IMR-90 (cell line): Measurements from ENCODE around the gene KCNIP1. TPM values are rescaled to one million over a fixed set of nuclear protein-coding genes. Genes with fewer than 3 reads are reported as not detected.

Source experiments
- ATAC-seq: fragments of 200-7000 bp; cut with Tn5 transposase; 2 replicates; pipeline ENCODE4 v1.9.1; 2020; ENCODE audit warnings: low read depth, mild to moderate bottlenecking, moderate library complexity
- BruUV-seq: library from RNA; stranded (reverse); fragments of 400-500 nt; replicated peaks from 2 replicates; lab custom pipeline; 2021; lab: Mats Ljungman, UMichigan
- CTCF ChIA-PET: fragments of 300-600 bp; formaldehyde crosslinking; extraction: SDS; loops from one replicate; lab custom pipeline; 2021; ENCODE audit warnings: antibody characterized with exemption; lab: Yijun Ruan, JAX
- POLR2A ChIA-PET: fragments of 300-600 bp; sonication (Branson Sonifier 250); formaldehyde crosslinking; loops from one replicate; lab custom pipeline; 2022; ENCODE audit warnings: antibody characterized with exemption; ENCODE audit not compliant: unreplicated experiment; lab: Charles Lee
- DNase-seq: peaks from one replicate; pipeline ENCODE4 v3.0.0; 2013
- H2AFZ ChIP-seq: replicated peaks from 2 replicates; pipeline ENCODE3; 2013; ENCODE audit warnings: low read length, mild to moderate bottlenecking; ENCODE audit not compliant: poor library complexity
- H2AK5ac ChIP-seq: 2 replicates; pipeline ENCODE4 v1.6.1; 2013; ENCODE audit warnings: low read depth, low read length, inconsistent platforms
- H2AK9ac ChIP-seq: replicated peaks from 2 replicates; pipeline ENCODE3; 2013; ENCODE audit warnings: mild to moderate bottlenecking, low read depth, low read length, moderate library complexity; ENCODE audit not compliant: poor library complexity
- H2BK120ac ChIP-seq: 2 replicates; pipeline ENCODE4 v1.6.1; 2013; ENCODE audit warnings: low read depth, low read length, inconsistent platforms
- H2BK15ac ChIP-seq: 3 replicates; pipeline ENCODE4 v1.6.1; 2013; ENCODE audit warnings: low read depth, low read length, inconsistent platforms
- H2BK20ac ChIP-seq: 2 replicates; pipeline ENCODE4 v1.6.1; 2013; ENCODE audit warnings: low read depth, mild to moderate bottlenecking, inconsistent platforms, low read length, moderate library complexity
- H2BK5ac ChIP-seq: 2 replicates; pipeline ENCODE4 v1.6.1; 2013; ENCODE audit warnings: mild to moderate bottlenecking, low read depth, low read length, inconsistent platforms; ENCODE audit not compliant: poor library complexity, severe bottlenecking
- H3K14ac ChIP-seq: replicated peaks from 2 replicates; pipeline ENCODE4 v1.6.1; 2013; ENCODE audit warnings: low read depth, low read length, inconsistent platforms
- H3K18ac ChIP-seq: 2 replicates; pipeline ENCODE4 v1.6.1; 2013; ENCODE audit warnings: low read depth, low read length, control low read depth
- H3K23ac ChIP-seq: 2 replicates; pipeline ENCODE4 v1.6.1; 2013; ENCODE audit warnings: low read depth, low read length, inconsistent platforms
- H3K27ac ChIP-seq: 2 replicates; pipeline ENCODE4 v1.5.1; 2013; ENCODE audit warnings: mild to moderate bottlenecking, control low read depth, low read length; ENCODE audit not compliant: insufficient read depth
- H3K27me3 ChIP-seq: 2 replicates; pipeline ENCODE4 v1.6.1; 2013; ENCODE audit warnings: low read length; ENCODE audit not compliant: control insufficient read depth, insufficient read depth
- H3K36me3 ChIP-seq: 2 replicates; pipeline ENCODE4 v1.6.1; 2013; ENCODE audit warnings: low read length, mixed read lengths; ENCODE audit not compliant: control insufficient read depth, insufficient read depth
- H3K4ac ChIP-seq: 2 replicates; pipeline ENCODE4 v1.6.1; 2013; ENCODE audit warnings: low read depth, low read length, inconsistent platforms
- H3K4me1 ChIP-seq: 2 replicates; pipeline ENCODE4 v1.6.1; 2013; ENCODE audit warnings: low read length, mixed read lengths; ENCODE audit not compliant: control insufficient read depth, insufficient read depth
- H3K4me2 ChIP-seq: 2 replicates; pipeline ENCODE4 v1.6.1; 2013; ENCODE audit warnings: low read depth, mild to moderate bottlenecking, control low read depth, low read length, moderate library complexity
- H3K4me3 ChIP-seq: 2 replicates; pipeline ENCODE4 v1.5.1; 2013; ENCODE audit warnings: low read depth, mild to moderate bottlenecking, control low read depth, low read length, moderate library complexity; ENCODE audit not compliant: insufficient read depth
- H3K56ac ChIP-seq: 2 replicates; pipeline ENCODE4 v1.6.1; 2013; ENCODE audit warnings: low read length, inconsistent platforms; ENCODE audit not compliant: insufficient read depth; ENCODE audit errors: extremely low read depth
- H3K79me1 ChIP-seq, 2 experiments: 2 replicates each; pipeline ENCODE4 v1.6.1; 2013; ENCODE audit warnings: low read length in 2 of 2, inconsistent platforms in 1 of 2, low read depth in 1 of 2
- H3K9ac ChIP-seq: 2 replicates; pipeline ENCODE4 v1.6.1; 2013; ENCODE audit warnings: low read depth, low read length, control low read depth
- H3K9me1 ChIP-seq: 2 replicates; pipeline ENCODE4 v1.6.1; 2013; ENCODE audit warnings: low read length, inconsistent platforms; ENCODE audit not compliant: insufficient read depth
- H3K9me3 ChIP-seq: 2 replicates; pipeline ENCODE4 v1.6.1; 2013; ENCODE audit warnings: low read length; ENCODE audit not compliant: control insufficient read depth, insufficient read depth
- H4K20me1 ChIP-seq: 2 replicates; pipeline ENCODE4 v1.6.1; 2013; ENCODE audit warnings: low read length, inconsistent platforms; ENCODE audit not compliant: insufficient read depth
- H4K5ac ChIP-seq: 2 replicates; pipeline ENCODE4 v1.6.1; 2013; ENCODE audit warnings: mild to moderate bottlenecking, low read depth, low read length, control low read depth
- H4K8ac ChIP-seq, 2 experiments: 2 replicates each; pipeline ENCODE4 v1.6.1; 2013; ENCODE audit warnings: low read depth in 2 of 2, low read length in 2 of 2, control low read depth in 1 of 2, inconsistent platforms in 1 of 2
- H4K91ac ChIP-seq: 2 replicates; pipeline ENCODE4 v1.6.1; 2013; ENCODE audit warnings: low read depth, low read length, inconsistent platforms; ENCODE audit not compliant: insufficient read depth
- BHLHE40 ChIP-seq: fragments of 150-350 bp; IDR thresholded peaks from 2 replicates; pipeline ENCODE4 v1.6.1; 2016; ENCODE audit warnings: mild to moderate bottlenecking, low read depth, low read length
- CEBPB ChIP-seq: IDR thresholded peaks from 2 replicates; pipeline ENCODE4 v1.6.1; 2012; ENCODE audit warnings: low read depth, low read length, improper control_type of control experiment
- CHD1 ChIP-seq: IDR thresholded peaks from 2 replicates; pipeline ENCODE4 v1.6.1; 2012; ENCODE audit warnings: low read depth, low read length, improper control_type of control experiment
- CTCF ChIP-seq: conservative IDR thresholded peaks from 2 replicates; pipeline ENCODE4 v1.5.1; 2012; ENCODE audit warnings: mild to moderate bottlenecking, low read depth, low read length, improper control_type of control experiment
- ELK1 ChIP-seq: fragments of 150-350 bp; IDR thresholded peaks from 2 replicates; pipeline ENCODE4 v1.6.1; 2016; ENCODE audit warnings: low read depth, mild to moderate bottlenecking, low read length, moderate library complexity, borderline replicate concordance
- FOS ChIP-seq: fragments of 150-350 bp; IDR thresholded peaks from 2 replicates; pipeline ENCODE4 v1.6.1; 2016; ENCODE audit warnings: low read depth, low read length
- MAFK ChIP-seq: IDR thresholded peaks from 2 replicates; pipeline ENCODE4 v1.6.1; 2012; ENCODE audit warnings: low read depth, low read length, improper control_type of control experiment
- MAZ ChIP-seq: IDR thresholded peaks from 2 replicates; pipeline ENCODE4 v1.6.1; 2012; ENCODE audit warnings: low read depth, mild to moderate bottlenecking, low read length, improper control_type of control experiment, moderate library complexity, borderline replicate concordance
- NFE2L2 ChIP-seq: fragments of 150-350 bp; IDR thresholded peaks from 2 replicates; pipeline ENCODE4 v1.6.1; 2016; ENCODE audit warnings: low read depth, mild to moderate bottlenecking, low read length
- RFX5 ChIP-seq: IDR thresholded peaks from 2 replicates; pipeline ENCODE4 v1.8.0; 2012; ENCODE audit warnings: low read depth, mild to moderate bottlenecking, low read length, moderate library complexity
- SMC3 ChIP-seq: fragments of 150-350 bp; IDR thresholded peaks from 2 replicates; pipeline ENCODE4 v1.6.1; 2016; ENCODE audit warnings: low read depth, mild to moderate bottlenecking, antibody characterized with exemption, low read length, moderate library complexity
- WGBS, 2 experiments: methylation state at CpG; one replicate each; pipeline versions ENCODE4 v1.1.5 to v1.1.7; 2013; ENCODE audit warnings: missing lambda C conversion rate in 2 of 2; ENCODE audit not compliant: insufficient read length in 1 of 2; ENCODE audit errors: extremely low coverage in 2 of 2; 5-methylcytosine and 5-hydroxymethylcytosine counted together
- dilution Hi-C: fragments of 300-500 bp; cut with HindIII; formaldehyde crosslinking; loops from one replicate; pipeline ENCODE4 v1.14.3; 2018; ENCODE audit warnings: low sequenced_read_pairs; ENCODE audit not compliant: unreplicated experiment
- in situ Hi-C: fragments of 300-500 bp; cut with MboI; formaldehyde crosslinking; loops from 3 replicates; pipeline ENCODE4 v1.14.3; 2019; ENCODE audit warnings: low sequenced_read_pairs, inconsistent platforms, mixed read lengths
- intact Hi-C: fragments of 100-400 bp; cut with micrococcal nuclease; formaldehyde crosslinking; loops from 2 replicates; pipeline ENCODE4 v1.10.0; 2022
- polyA plus RNA-seq, 3 experiments: library from polyadenylated mRNA; depleted of rRNA; stranded (reverse); fragments of >200 nt; gene quantifications; 2 replicates each; pipeline ENCODE4 v1.2.3, GENCODE V29; 2012; ENCODE audit warnings: low replicate concordance in 1 of 3
- total RNA-seq: library from RNA; depleted of rRNA; stranded (reverse); fragments of >200 nt; gene quantifications from 2 replicates; pipeline ENCODE4 v1.2.3, GENCODE V29; 2012

Gene KCNIP1
- total and polyA plus RNA-seq, 2 of the 4 experiments (the other 2 are of a cell fraction), result not detected

GRCh38 chr5:170510559-170510958, 6.7 kb downstream of the KCNIP1 start:
- Histone ChIP-seq H3K36me3 (no peaks in the 10 kb centered on the region), H2AK9ac (no peak overlapping the region), H3K9ac (no peak overlapping the region), H3K18ac (no peak overlapping the region), H4K8ac (no peak overlapping the region), H3K4me3 (no peak overlapping the region), H3K9me1 (no peaks in the 10 kb centered on the region), H3K23ac (no peak overlapping the region), H2AK5ac (no peak overlapping the region), H3K4ac (no peak overlapping the region), H3K27ac (no peak overlapping the region), H2BK20ac (no peak overlapping the region), H3K79me1 (no peaks in the 10 kb centered on the region), H4K5ac (no peak overlapping the region), H3K9me3 (no peaks in the 10 kb centered on the region), H3K27me3 (peaks cover 9% of the 10 kb centered on the region), H2BK120ac (no peak overlapping the region), H4K91ac (no peak overlapping the region), H3K4me2 (no peak overlapping the region), H4K20me1 (no peaks in the 10 kb centered on the region), H2BK5ac (no peak overlapping the region), H3K4me1 (no peaks in the 10 kb centered on the region), H3K56ac (no peak overlapping the region), H2BK15ac (no peak overlapping the region), H3K14ac (no peak overlapping the region), H2AFZ (no peak overlapping the region)
- POLR2A ChIA-PET, result no interaction called here
- dilution Hi-C loops, result no loop called here
- intact Hi-C loops, result no loop called here
- in situ Hi-C loops, result no loop called here
- CTCF ChIA-PET, result no interaction called here
- WGBS, 2 experiments, result no CpG with 5 or more reads among the region's 5 CpGs
- TF ChIP-seq FOS, result no peak
- no peak for TF ChIP-seq RFX5
- no peak for TF ChIP-seq SMC3
- TF ChIP-seq CHD1, result no peak
- no peak for TF ChIP-seq MAFK
- TF ChIP-seq ELK1, result no peak
- TF ChIP-seq NFE2L2, result no peak
- TF ChIP-seq CEBPB, result no peak
- TF ChIP-seq MAZ, result no peak
- no peak for TF ChIP-seq BHLHE40
- TF ChIP-seq CTCF, result no peak
- no TSS peak for BruUV-seq
- ATAC-seq, result no peak
- DNase-seq, result no peak
